HG03159 (cell line): ENCODE measurements around the gene JAM3.
"Not testable (repeated sequence)": the region's sequence is repeated elsewhere in the genome, so short reads cannot be mapped to it uniquely, and the experiment has no call there.

Experiments
- ATAC-seq: cut with Tn5 transposase; IDR thresholded peaks from one replicate; pipeline ENCODE4 v1.9.1; 2021; ENCODE audit warnings: mild to moderate bottlenecking, moderate library complexity; ENCODE audit not compliant: unreplicated experiment

Gene JAM3

DNA sequence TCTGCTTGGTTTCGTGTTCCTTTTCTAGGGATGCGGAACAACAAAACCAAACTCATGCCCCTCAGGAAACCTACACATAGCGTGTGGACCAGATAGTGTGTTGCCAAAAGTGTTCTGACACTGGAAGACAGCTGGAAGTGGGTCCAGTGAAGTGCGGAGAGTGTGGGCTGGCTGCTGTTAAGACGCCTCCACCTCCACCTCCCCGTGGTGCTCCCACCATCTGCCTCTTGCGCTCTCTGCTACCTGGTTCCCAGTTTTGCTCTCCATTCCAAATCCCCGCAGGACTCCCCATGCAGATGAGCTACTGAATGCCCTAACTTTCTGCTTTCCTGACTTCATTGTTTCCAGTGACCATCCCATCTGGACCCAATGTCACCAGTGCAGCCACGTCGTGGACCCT is 103.1 kb downstream of the JAM3 start:
- no peak for ATAC-seq

DNA sequence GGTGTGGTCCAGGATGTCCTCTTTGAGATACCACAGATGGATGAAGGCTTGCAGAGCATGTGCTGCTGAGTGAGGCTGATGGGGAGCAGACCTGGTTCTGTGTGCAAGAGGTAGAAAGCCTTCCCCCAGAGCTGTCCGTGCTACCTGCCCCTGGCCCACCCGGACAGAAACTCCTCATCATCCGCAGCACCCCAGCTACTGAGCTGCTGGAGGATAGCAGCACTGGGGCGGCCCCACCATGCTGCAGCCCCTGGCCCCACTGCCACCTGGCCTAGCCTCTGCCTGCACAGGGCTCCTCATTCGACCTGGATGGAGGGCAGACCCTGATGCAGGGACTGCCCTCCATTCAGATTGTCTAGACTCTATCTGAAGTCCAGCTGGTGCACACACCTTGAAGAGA is 104.4 kb downstream of the JAM3 start:
- no peak for ATAC-seq

DNA sequence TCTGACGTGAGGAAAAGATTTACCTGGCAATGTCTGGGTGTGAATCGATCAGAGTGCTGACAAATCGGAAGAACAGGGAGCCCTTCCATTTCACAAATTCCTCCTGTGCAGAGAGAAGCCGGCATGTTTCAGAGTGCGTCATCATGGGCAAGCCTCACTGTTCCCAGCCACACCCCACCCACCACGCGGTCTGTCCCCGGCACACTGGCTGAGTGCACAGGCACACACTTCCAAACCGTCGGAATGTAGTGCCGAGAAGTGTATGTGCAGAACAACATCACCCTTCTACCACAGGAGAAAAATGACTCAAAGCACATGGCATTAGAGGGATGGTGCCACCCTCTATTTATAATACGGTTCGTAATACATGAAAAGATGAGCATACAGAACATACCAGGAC is 107.4 kb downstream of the JAM3 start:
- no peak for ATAC-seq

DNA sequence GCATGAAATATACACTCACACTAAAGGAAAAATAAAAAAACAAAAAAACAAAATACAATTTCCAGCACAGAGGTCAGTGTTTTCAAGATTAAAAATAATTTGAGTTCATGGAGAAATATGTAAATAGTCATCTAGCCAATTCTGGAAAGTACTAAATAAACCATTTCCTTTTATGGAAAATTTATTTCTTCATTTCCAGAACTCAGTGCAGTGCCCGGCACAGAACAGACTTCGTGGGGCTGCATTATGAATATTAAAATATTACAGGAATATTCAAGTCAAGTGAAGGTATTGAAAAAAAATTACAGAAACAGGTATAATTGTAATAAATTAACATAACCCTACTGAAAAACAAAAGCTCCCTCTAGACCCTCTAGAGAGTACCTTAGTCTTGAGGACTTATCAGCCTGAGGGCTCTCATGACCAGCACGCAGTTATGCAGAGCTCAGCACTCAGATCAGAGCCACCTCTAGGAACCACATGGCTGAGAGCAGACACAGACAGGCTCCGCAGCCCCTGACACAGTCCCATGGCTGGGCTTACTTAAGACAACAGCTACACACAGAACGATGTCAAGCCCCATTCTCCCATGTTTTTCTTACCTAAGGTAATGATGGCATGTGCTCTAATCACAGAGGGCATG is 109.3 kb downstream of the JAM3 start:
- no peak for ATAC-seq

DNA sequence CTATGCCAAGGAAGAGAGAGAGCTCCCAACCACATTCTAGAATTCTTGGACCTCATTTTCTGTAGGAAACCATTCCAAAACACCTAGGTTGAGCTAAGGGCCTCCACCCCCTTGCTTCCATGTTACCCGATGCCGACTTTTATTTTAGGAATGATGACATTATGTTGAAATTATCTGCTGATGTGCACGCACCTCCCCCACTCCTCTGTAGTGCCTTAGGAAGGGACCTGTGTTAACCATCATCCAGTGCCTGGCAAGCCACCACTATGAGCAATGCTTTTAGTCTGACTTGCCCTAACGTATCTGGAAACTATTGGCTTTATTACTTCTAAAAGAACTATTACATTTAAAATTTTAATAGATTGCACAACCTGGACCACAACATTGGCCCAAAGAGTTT is 112.8 kb downstream of the JAM3 start:
- ATAC-seq, result no peak

DNA sequence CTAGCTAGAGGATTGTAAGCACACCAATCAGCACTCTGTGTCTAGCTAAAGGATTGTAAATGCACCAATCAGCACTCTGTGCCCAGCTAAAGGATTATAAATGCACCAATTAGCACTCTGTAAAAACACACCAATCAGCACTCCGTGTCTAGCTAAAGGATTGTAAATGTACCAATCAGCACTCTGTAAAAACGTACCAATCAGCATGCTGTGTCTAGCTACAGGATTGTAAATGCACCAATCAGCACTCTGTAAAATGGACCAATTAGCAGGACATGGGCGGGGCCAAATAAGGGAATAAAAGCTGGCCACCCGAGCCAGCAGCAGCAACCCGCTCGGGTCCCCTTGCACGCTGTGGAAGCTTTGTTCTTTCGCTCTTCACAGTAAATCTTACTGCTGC is 119.2 kb downstream of the JAM3 start:
- not testable (repeated sequence) for ATAC-seq

DNA sequence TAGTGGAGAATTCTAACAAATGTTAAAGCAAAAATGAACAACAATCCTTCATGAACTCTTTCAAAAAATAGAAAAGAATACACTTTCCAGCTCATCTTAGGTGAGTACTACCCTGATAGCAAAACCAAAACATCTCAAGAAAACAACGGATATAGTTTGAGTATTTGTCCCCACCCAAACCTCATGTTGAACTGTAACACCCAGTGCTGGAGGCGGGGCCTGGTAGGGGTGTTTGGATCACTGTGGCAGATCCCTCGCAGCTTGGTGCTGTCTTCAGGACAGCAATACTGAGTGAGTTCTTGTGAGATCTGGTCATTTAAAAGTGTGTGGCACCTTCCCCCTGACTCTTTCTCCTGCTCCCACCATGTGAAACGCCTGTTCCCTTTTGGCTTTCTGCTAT is 127.9 kb downstream of the JAM3 start:
- no peak for ATAC-seq

DNA sequence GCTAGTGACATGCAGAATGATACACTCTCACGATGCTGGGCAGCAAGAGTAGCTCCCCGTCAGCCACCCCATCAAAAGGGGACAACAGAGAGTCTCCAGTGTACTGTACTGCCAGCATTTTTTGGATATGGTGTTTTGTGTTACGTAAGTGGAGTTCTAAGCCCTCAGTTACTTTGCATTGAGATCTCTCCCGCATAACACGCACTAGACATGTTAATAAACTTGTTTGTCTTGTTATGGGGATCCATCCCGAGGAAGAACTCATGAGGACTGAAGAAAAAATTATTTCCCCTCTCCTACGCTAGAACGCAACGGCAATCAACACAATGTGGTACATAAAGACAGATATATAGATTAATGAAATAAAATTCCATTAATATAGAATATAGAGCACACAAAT is 130.7 kb downstream of the JAM3 start:
- no peak for ATAC-seq

DNA sequence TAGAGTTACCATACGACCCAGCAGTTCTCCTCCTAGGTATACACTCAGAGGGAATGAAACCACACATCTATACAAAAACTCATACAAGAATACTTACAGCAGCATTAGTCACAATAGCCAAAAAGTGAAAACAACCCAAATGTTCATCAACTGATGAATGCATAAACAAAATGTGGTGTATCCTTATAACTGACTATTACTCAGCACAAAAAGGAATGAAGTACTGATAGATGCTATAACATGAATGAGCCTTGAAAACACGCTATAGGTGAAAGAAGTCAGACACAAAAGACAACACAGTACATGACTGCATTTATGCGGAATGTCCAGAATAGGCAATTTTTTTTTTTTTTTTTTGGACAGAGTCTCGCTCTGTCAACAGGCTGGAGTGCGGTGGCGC is 131.8 kb downstream of the JAM3 start:
- ATAC-seq, result no peak
